Measurements from ENCODE around the gene HOXD4. TPM values are rescaled to one million over a fixed set of nuclear protein-coding genes. Genes with fewer than 3 reads are reported as not detected.

The HOXD4 gene
- total RNA-seq, 1 experiment from 2014 or later, result 1.4 TPM

GRCh38 chr2:176120364-176121189 lies 30.8 kb upstream of the HOXD4 start:
- ChIA-PET CTCF (interaction anchor here (1.0 to 1.1 kb wide), 2 partner anchors 9 to 531 kb away, joined by 4 to 5 read pairs; no protein-coding TSS in a partner anchor), POLR2A (interaction anchor here (0.6 kb wide), 1 partner anchor 103 kb away, joined by 3 read pairs; no protein-coding TSS in a partner anchor)
- in situ Hi-C loops (cut with HindIII; ENCODE audit: low pct_unique_long_range_greater_than_20kb, low sequenced_read_pairs) (no loop called here), intact Hi-C loops (cut with micrococcal nuclease; ENCODE audit: unreplicated experiment) (loop anchor here (10.0 kb wide), 1 partner anchor 694 kb away; no protein-coding TSS in a partner anchor)
- no TSS peak for BruUV-seq (replicated peaks)
- ATAC-seq (no peak), DNase-seq (ENCODE audit: low read depth, low spot score) (no peak)
- no peaks in the 10 kb centered on the region for H3K9me3 ChIP-seq (ENCODE audit: control insufficient read depth, insufficient read depth, low read depth, low read length)
- H3K4me3 ChIP-seq (ENCODE audit: low read depth in 2 of 2, low read length in 2 of 2), result no peak overlapping the region
- TF ChIP-seq SIN3A (IDR thresholded peaks at IDR 0.05; ENCODE audit: borderline replicate concordance, insufficient read depth, low read depth, low read length) (no peak), CTCF (IDR thresholded peaks at IDR 0.05) (no peak), POLR2AphosphoS5 (IDR thresholded peaks at IDR 0.05; ENCODE audit: low read depth, low read length) (no peak), TCF7L2 (IDR thresholded peaks at IDR 0.05; ENCODE audit: low read depth, low read length) (no peak), REST (IDR thresholded peaks at IDR 0.05; ENCODE audit: insufficient read depth in 1 of 2, low read depth in 2 of 2, low read length in 1 of 2) (no peak)
- H3K36me3 ChIP-seq (ENCODE audit: control insufficient read depth, insufficient read depth, low read length), result no peaks in the 10 kb centered on the region
- no peaks in the 10 kb centered on the region for H3K27me3 ChIP-seq (ENCODE audit: control insufficient read depth, insufficient read depth, low read length)
- no peaks in the 10 kb centered on the region for H3K4me1 ChIP-seq (ENCODE audit: control insufficient read depth, insufficient read depth, low read length)
- H3K27ac ChIP-seq (ENCODE audit: low read length), result no peak overlapping the region

GRCh38 chr2:176121190-176122051 lies 29.9 kb upstream of the HOXD4 start:
- DNase-seq (ENCODE audit: low read depth, low spot score), result no peak
- no peak for TF ChIP-seq POLR2AphosphoS5 (IDR thresholded peaks at IDR 0.05; ENCODE audit: low read depth, low read length)
- TF ChIP-seq TCF7L2 (IDR thresholded peaks at IDR 0.05; ENCODE audit: low read depth, low read length), result no peak
- TF ChIP-seq SIN3A (IDR thresholded peaks at IDR 0.05; ENCODE audit: borderline replicate concordance, insufficient read depth, low read depth, low read length), result no peak
- TF ChIP-seq CTCF (IDR thresholded peaks at IDR 0.05), result no peak
- TF ChIP-seq REST (IDR thresholded peaks at IDR 0.05; ENCODE audit: insufficient read depth in 1 of 2, low read depth in 2 of 2, low read length in 1 of 2), result no peak
- ChIA-PET CTCF (interaction anchor here (1.0 to 1.1 kb wide), 2 partner anchors 10 to 531 kb away, joined by 4 to 5 read pairs; no protein-coding TSS in a partner anchor), POLR2A (no interaction called here)
- Histone ChIP-seq H3K4me1 (ENCODE audit: control insufficient read depth, insufficient read depth, low read length) (no peaks in the 10 kb centered on the region), H3K9me3 (ENCODE audit: control insufficient read depth, insufficient read depth, low read depth, low read length) (no peaks in the 10 kb centered on the region), H3K27ac (ENCODE audit: low read length) (no peak overlapping the region), H3K36me3 (ENCODE audit: control insufficient read depth, insufficient read depth, low read length) (no peaks in the 10 kb centered on the region), H3K27me3 (ENCODE audit: control insufficient read depth, insufficient read depth, low read length) (no peaks in the 10 kb centered on the region), H3K4me3 (ENCODE audit: low read depth in 2 of 2, low read length in 2 of 2) (no peak overlapping the region)
- in situ Hi-C loops (cut with HindIII; ENCODE audit: low pct_unique_long_range_greater_than_20kb, low sequenced_read_pairs) (no loop called here), intact Hi-C loops (cut with micrococcal nuclease; ENCODE audit: unreplicated experiment) (loop anchor here (10.0 kb wide), 1 partner anchor 693 kb away; no protein-coding TSS in a partner anchor)
- no TSS peak for BruUV-seq (replicated peaks)
- ATAC-seq, result no peak
